Stimulated activated CD8-positive, alpha-beta memory T cell treated with anti-CD3 and anti-CD28 coated beads, Interleukin-12 subunit alpha, Interleukin-12 subunit beta, amount 100 ng/mL, for 24 hours (primary cell): ENCODE results near the gene PFN1.
A peak's percentile ranks its signal among the peaks of the same experiment; 100 is the strongest.

Experiments used
- DNase-seq: peaks from one replicate; pipeline ENCODE4 v3.0.0-alpha.2; 2020; ENCODE audit errors: extremely low read depth

PFN1 gene

GRCh38 chr17:4967539-4968485 lies 19.5 kb upstream of the PFN1 start, which contains the start of gene SPAG7:
Gene SPAG7, minus strand, starts transcription at chr17:4967817. Its CDS starts 13 bp downstream, at chr17:4967804.
- DNase-seq, result peak; percentile 86

- peak; percentile 90 for DNase-seq
These were observed 18.7 kb upstream of the PFN1 start for GRCh38 chr17:4966844-4967538.

GRCh38 chr17:4965311-4965986 lies 17.1 kb upstream of the PFN1 start:
- no peak for DNase-seq

GRCh38 chr17:4960279-4960922 lies 12.1 kb upstream of the PFN1 start:
- DNase-seq, result no peak

GRCh38 chr17:4959261-4959965 lies 11.1 kb upstream of the PFN1 start:
- DNase-seq, result no peak

GRCh38 chr17:4958102-4958501 lies 9.8 kb upstream of the PFN1 start:
- DNase-seq, result no peak

GRCh38 chr17:4956493-4957061 lies 8.2 kb upstream of the PFN1 start:
- no peak for DNase-seq

- no peak for DNase-seq
These were observed 6.8 kb upstream of the PFN1 start for GRCh38 chr17:4955091-4955490.

GRCh38 chr17:4953451-4953961 lies 5.2 kb upstream of the PFN1 start:
- no peak for DNase-seq

- no peak for DNase-seq
These were observed 3.2 kb upstream of the PFN1 start for GRCh38 chr17:4951486-4951885.

- DNase-seq, result no peak
These were observed 2.4 kb upstream of the PFN1 start, which contains the start of gene ENO3 for GRCh38 chr17:4950746-4951204. Gene ENO3, plus strand, starts transcription at chr17:4951119. Its CDS starts 711 bp downstream, at chr17:4951830.

GRCh38 chr17:4950075-4950745 lies 1.9 kb upstream of the PFN1 start:
- DNase-seq, result no peak

GRCh38 chr17:4949321-4950074 lies 1.2 kb upstream of the PFN1 start:
- DNase-seq, result peak; percentile 58

- peak; percentile 60 for DNase-seq
These were observed 596 bp upstream of the PFN1 start for GRCh38 chr17:4948931-4949320.

GRCh38 chr17:4947411-4948165 lies 742 bp downstream of the PFN1 start:
- no peak for DNase-seq

GRCh38 chr17:4947010-4947410 lies 1.3 kb downstream of the PFN1 start:
- no peak for DNase-seq

- DNase-seq, result no peak
These were observed 1.9 kb downstream of the PFN1 start for GRCh38 chr17:4946312-4946976.

- no peak for DNase-seq
These were observed 2.4 kb downstream of the PFN1 start for GRCh38 chr17:4945944-4946280.
